CD8-positive, alpha-beta memory T cell (primary cell): ENCODE results near the gene MAP7. TPM values are rescaled to one million over a fixed set of nuclear protein-coding genes. Genes with fewer than 3 reads are reported as not detected.
A peak's percentile ranks its signal among the peaks of the same experiment; 100 is the strongest.
"Not testable (repeated sequence)": the region's sequence is repeated elsewhere in the genome, so short reads cannot be mapped to it uniquely, and the experiment has no call there.

Experiments
- CTCF ChIA-PET: fragments of 350-600 bp; sonication (Branson Sonifier 250); formaldehyde crosslinking; loops from one replicate; lab custom pipeline; 2021; ENCODE audit warnings: antibody characterized with exemption; lab: Charles Lee
- POLR2A ChIA-PET: fragments of 350-600 bp; sonication (Branson Sonifier 250); formaldehyde crosslinking; loops from one replicate; lab custom pipeline; 2021; ENCODE audit warnings: antibody characterized with exemption; lab: Charles Lee
- DNase-seq, 5 donors: peaks; one replicate each; pipeline versions ENCODE4 v3.0.0 to v3.0.0-alpha.2; 2020 to 2022; ENCODE audit warnings: mixed read lengths in 1 of 5
- H3K27ac ChIP-seq: one replicate; pipeline ENCODE4 v1.7.0; 2013; ENCODE audit warnings: low read depth, mild to moderate bottlenecking, low read length, moderate library complexity
- H3K27me3 ChIP-seq: 2 replicates; pipeline ENCODE4 v1.7.0; 2013; ENCODE audit warnings: low read length, mild to moderate bottlenecking; ENCODE audit not compliant: insufficient read depth, poor library complexity, severe bottlenecking
- H3K36me3 ChIP-seq: 2 replicates; pipeline ENCODE4 v1.7.0; 2013; ENCODE audit warnings: mild to moderate bottlenecking, low read length, moderate library complexity; ENCODE audit not compliant: insufficient read depth
- H3K4me1 ChIP-seq: 2 replicates; pipeline ENCODE4 v1.7.0; 2013; ENCODE audit warnings: mild to moderate bottlenecking, low read length, moderate library complexity; ENCODE audit not compliant: insufficient read depth
- H3K4me3 ChIP-seq: 2 replicates; pipeline ENCODE4 v1.7.0; 2013; ENCODE audit warnings: mild to moderate bottlenecking, low read length
- H3K9me3 ChIP-seq: 2 replicates; pipeline ENCODE4 v1.7.0; 2013; ENCODE audit warnings: mild to moderate bottlenecking, low read length
- H3K27ac Mint-ChIP-seq, 8 donors: one replicate each; pipeline ENCODE4 v1.8.0; 2020 to 2021; ENCODE audit warnings: mixed read lengths in 8 of 8, mild to moderate bottlenecking in 6 of 8, inconsistent platforms in 3 of 8, moderate library complexity in 3 of 8
- H3K27me3 Mint-ChIP-seq, 2 donors: one replicate each; pipeline ENCODE4 v1.8.0; 2020 to 2021; ENCODE audit warnings: mixed read lengths in 2 of 2, mild to moderate bottlenecking in 1 of 2, moderate library complexity in 1 of 2
- H3K36me3 Mint-ChIP-seq, 3 donors: one replicate each; pipeline ENCODE4 v1.8.0; 2020 to 2021; ENCODE audit warnings: mixed read lengths in 3 of 3, inconsistent platforms in 1 of 3, mild to moderate bottlenecking in 1 of 3
- H3K4me1 Mint-ChIP-seq, 3 donors: one replicate each; pipeline ENCODE4 v1.8.0; 2020 to 2021; ENCODE audit warnings: mixed read lengths in 3 of 3, inconsistent platforms in 1 of 3, mild to moderate bottlenecking in 1 of 3
- H3K4me3 Mint-ChIP-seq, 7 donors: one replicate each; pipeline ENCODE4 v1.8.0; 2020 to 2021; ENCODE audit warnings: mixed read lengths in 7 of 7, mild to moderate bottlenecking in 6 of 7, moderate library complexity in 4 of 7, inconsistent platforms in 2 of 7
- H3K9me3 Mint-ChIP-seq, 5 donors: one replicate each; pipeline ENCODE4 v1.8.0; 2020 to 2022; ENCODE audit warnings: mixed read lengths in 5 of 5, mild to moderate bottlenecking in 3 of 5, moderate library complexity in 2 of 5, inconsistent platforms in 1 of 5
- polyA plus RNA-seq: library from polyadenylated mRNA; unstranded; fragments of 300-500 nt; fragmentation: Illumina TruSeq; gene quantifications from one replicate; pipeline ENCODE4 v1.2.3, GENCODE V29; 2021
- total RNA-seq, 2 experiments: library from RNA; stranded (reverse); gene quantifications; one replicate each; pipeline ENCODE4 v1.2.3, GENCODE V29; 2021

Gene MAP7
- total and polyA plus RNA-seq, 3 experiments from 2014 or later, result 0.50 to 0.52 (median 0.51) TPM

DNA sequence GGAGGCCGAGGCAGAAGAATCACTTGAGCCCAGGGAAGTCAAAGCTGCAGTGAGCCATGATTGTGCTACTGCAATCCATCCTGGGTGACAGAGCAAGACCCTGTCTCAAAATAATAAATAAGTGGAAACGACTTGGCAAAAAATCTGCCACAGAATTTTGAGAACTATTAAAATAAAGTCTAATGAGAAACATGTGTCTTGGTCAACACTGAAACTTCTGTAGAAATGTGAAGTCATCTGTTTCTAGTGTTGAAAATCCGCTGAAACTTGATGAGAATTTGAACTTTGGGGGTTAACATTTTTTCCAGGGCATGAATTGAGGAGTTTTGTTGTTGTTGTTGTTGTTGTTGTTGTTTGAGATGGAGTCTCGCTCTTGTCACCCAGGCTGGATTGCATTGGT, 231.5 kb downstream of the MAP7 start:
- Mint-ChIP-seq H3K4me3 (no peak overlapping the region), H3K27ac (no peak overlapping the region), H3K4me1 (no peaks in the 10 kb centered on the region), H3K36me3 (no peaks in the 10 kb centered on the region), H3K27me3 (peaks cover 2 to 4% of the 10 kb centered on the region in 2 donors), H3K9me3 (no peaks in the 10 kb centered on the region)
- no peak overlapping the region for H3K4me3 ChIP-seq
- no peaks in the 10 kb centered on the region for H3K9me3 ChIP-seq
- CTCF ChIA-PET, result interaction anchor here (1.7 to 3.0 kb wide), 6 partner anchors 8 to 92 kb away, joined by 3 to 16 read pairs (median 10); partner anchors contain the start of genes BCLAF1 and MTFR2
- POLR2A ChIA-PET, result interaction anchor here (0.7 kb wide), 1 partner anchor 37 kb away, joined by 4 read pairs; no protein-coding TSS in a partner anchor
- no peak for DNase-seq
- H3K27me3 ChIP-seq, result peaks cover 4% of the 10 kb centered on the region
- H3K36me3 ChIP-seq, result no peaks in the 10 kb centered on the region
- H3K4me1 ChIP-seq, result no peaks in the 10 kb centered on the region
- H3K27ac ChIP-seq, result no peak overlapping the region

DNA sequence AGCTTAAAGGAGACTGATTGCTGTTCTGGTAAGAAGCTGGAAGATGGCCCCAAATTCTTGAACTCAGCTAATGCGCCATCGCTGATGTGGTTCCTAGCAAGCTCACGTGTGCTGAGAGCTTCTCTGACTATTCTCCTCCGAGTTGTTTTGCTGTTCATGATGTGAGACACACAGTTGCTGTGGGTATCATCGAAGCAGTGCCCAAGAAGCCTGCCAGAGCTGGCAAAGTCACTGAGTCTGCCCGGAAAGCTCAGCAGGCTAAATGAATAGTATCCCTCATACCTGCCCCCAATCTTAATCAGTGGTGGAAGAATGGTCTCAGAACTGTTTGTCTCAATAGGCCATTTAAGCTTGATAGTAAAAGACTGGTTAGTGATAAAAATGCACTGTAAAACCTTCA, 232.3 kb downstream of the MAP7 start:
- Histone ChIP-seq H3K9me3 (no peaks in the 10 kb centered on the region), H3K4me3 (no peak overlapping the region), H3K27ac (no peak overlapping the region), H3K27me3 (peaks cover 4% of the 10 kb centered on the region), H3K36me3 (no peaks in the 10 kb centered on the region), H3K4me1 (no peaks in the 10 kb centered on the region)
- ChIA-PET POLR2A (interaction anchor here (0.6 to 0.7 kb wide), 2 partner anchors 28 to 273 kb away, joined by 3 read pairs; no protein-coding TSS in a partner anchor), CTCF (interaction anchor here (0.9 to 3.0 kb wide), 9 partner anchors 9 to 867 kb away, joined by 3 to 16 read pairs (median 9); partner anchors contain the start of genes BCLAF1 and MTFR2)
- no peaks in the 10 kb centered on the region for H3K4me1 Mint-ChIP-seq
- H3K27ac Mint-ChIP-seq, result no peak overlapping the region
- H3K9me3 Mint-ChIP-seq, result no peaks in the 10 kb centered on the region
- H3K4me3 Mint-ChIP-seq, result no peak overlapping the region
- no peak for DNase-seq
- no peaks in the 10 kb centered on the region for H3K36me3 Mint-ChIP-seq
- H3K27me3 Mint-ChIP-seq, result peaks cover 4 to 6% of the 10 kb centered on the region in 2 donors

DNA sequence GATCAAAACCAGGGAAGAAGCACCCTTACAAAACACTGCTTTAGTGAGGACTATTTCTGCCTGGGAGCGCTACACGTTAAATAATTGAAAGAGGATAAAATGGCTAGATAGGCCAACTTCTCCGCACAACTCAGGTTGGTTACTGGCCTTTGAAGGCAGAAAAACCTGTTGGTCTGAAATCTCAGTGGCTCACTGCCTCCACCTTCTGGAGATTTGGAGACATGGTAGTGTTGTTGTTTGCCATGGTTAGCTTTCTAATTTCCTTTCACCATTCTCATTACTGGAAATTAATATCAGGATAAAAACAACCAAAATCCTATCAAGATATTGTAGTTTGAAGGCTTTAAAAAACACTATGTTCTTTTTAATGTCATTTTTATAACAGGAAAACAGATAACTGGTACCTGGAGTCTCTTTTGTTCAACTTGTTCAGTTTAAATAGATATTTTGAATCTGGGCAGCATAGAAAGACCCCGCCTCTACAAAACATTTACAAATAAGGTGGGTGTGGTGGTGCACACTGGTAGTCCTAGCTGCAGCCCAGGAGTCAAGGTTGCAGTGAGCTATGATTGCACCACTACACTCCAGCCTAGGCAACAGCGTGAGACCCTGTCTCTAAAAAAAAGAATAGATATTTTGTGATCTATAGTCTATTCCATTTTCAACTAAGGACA, 233.1 kb downstream of the MAP7 start:
- H3K4me3 Mint-ChIP-seq, result no peak overlapping the region
- H3K36me3 Mint-ChIP-seq, result no peaks in the 10 kb centered on the region
- no peaks in the 10 kb centered on the region for H3K4me1 ChIP-seq
- ChIA-PET CTCF (interaction anchor here (0.6 to 3.0 kb wide), 13 partner anchors 9 to 867 kb away, joined by 3 to 16 read pairs (median 6); partner anchors contain the start of genes BCLAF1 and MTFR2), POLR2A (interaction anchor here (0.6 to 1.0 kb wide), 2 partner anchors 28 to 272 kb away, joined by 3 to 5 read pairs; partner anchors contain the start of gene BCLAF1)
- H3K9me3 ChIP-seq, result no peaks in the 10 kb centered on the region
- peak; percentile 24 to 76 (median 59) for DNase-seq
- H3K27ac ChIP-seq, result no peak overlapping the region
- H3K27me3 ChIP-seq, result peaks cover 4% of the 10 kb centered on the region
- peaks cover 5 to 7% of the 10 kb centered on the region in 2 donors for H3K27me3 Mint-ChIP-seq
- H3K36me3 ChIP-seq, result no peaks in the 10 kb centered on the region
- no peak overlapping the region for H3K4me3 ChIP-seq
- H3K9me3 Mint-ChIP-seq, result no peaks in the 10 kb centered on the region
- H3K27ac Mint-ChIP-seq, result no peak overlapping the region
- no peaks in the 10 kb centered on the region for H3K4me1 Mint-ChIP-seq

DNA sequence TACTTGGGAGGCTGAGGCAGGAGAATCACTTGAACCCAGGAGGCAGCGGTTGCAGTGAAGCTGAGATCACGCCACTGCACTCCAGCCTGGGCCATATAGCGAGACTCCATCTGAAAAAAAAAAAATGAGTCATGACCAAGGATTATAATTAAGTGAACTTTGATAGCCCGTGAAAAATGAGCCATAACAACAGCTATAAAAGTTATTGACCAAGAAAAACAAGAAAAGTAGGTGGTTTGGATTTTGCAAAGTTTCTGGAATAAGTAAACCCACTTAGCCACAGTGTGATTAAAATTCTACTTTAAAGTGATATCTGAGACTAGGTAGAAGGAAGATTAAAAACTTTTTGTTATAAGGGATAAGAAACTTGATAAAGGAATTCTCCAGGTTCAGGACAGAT, 234.6 kb downstream of the MAP7 start:
- Mint-ChIP-seq H3K9me3 (no peaks in the 10 kb centered on the region), H3K27ac (no peak overlapping the region), H3K27me3 (peaks cover 5 to 12% of the 10 kb centered on the region in 2 donors), H3K4me1 (no peaks in the 10 kb centered on the region), H3K36me3 (no peaks in the 10 kb centered on the region), H3K4me3 (no peak overlapping the region)
- peaks cover 4% of the 10 kb centered on the region for H3K27me3 ChIP-seq
- CTCF ChIA-PET, result no interaction called here
- no peaks in the 10 kb centered on the region for H3K36me3 ChIP-seq
- H3K27ac ChIP-seq, result no peak overlapping the region
- POLR2A ChIA-PET, result interaction anchor here (0.6 kb wide), 1 partner anchor 798 kb away, joined by 3 read pairs; no protein-coding TSS in a partner anchor
- no peaks in the 10 kb centered on the region for H3K9me3 ChIP-seq
- H3K4me3 ChIP-seq, result no peak overlapping the region
- no peaks in the 10 kb centered on the region for H3K4me1 ChIP-seq
- no peak for DNase-seq

DNA sequence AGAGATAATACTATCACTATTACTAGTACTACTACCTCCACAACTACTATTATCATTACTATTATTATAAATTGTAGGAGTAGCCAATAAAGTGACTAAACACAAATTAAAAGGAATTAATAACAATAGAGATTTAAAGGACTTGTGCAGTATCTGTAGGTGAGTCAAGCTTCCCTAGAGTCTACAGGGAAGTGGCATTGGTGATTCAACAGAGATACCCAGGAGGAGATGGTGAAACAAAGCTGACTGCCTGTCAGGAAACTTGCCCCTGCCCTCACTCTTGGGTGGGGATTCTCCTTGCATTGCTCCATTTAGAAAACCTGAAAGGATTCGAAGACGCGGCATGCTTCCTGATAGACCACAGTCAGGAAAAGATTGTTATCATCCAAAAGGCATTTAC, 237.2 kb downstream of the MAP7 start:
- Histone ChIP-seq H3K4me3 (no peak overlapping the region), H3K36me3 (no peaks in the 10 kb centered on the region), H3K27ac (no peak overlapping the region), H3K27me3 (peaks cover 4% of the 10 kb centered on the region), H3K4me1 (no peaks in the 10 kb centered on the region), H3K9me3 (no peaks in the 10 kb centered on the region)
- ChIA-PET POLR2A (no interaction called here), CTCF (no interaction called here)
- Mint-ChIP-seq H3K4me1 (no peaks in the 10 kb centered on the region), H3K36me3 (no peaks in the 10 kb centered on the region), H3K27ac (no peak overlapping the region), H3K9me3 (no peaks in the 10 kb centered on the region), H3K4me3 (no peak overlapping the region), H3K27me3 (peaks cover 3 to 12% of the 10 kb centered on the region in 2 donors)
- no peak for DNase-seq

DNA sequence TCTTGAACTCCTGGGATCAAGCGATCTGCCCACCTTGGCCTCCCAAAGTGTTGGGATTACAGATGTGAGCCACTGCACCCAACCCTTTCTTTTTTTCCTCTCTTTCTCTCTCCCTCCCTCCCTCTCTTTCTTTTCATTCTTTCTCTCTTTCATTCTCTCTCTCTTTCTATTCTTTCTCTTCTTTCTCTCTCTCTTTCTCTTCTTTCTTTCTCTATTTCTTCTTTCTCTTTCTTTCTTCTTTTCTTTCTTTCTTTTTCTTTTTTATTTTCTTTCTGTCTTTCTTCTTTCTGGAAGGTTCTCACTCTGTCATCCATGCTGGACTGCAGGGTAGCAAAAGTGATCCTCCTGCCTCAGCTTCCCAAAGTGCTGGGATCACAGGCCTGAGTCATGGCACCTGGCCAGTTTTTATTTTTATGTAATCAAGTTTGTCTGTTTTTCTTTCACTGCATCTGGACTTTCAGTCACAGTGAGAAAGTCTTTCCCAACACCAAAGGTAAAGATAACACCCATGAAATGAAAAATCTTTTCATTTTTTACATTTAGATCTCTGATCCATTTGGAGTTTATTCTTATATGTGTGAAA, 240.4 kb downstream of the MAP7 start:
- H3K27me3 Mint-ChIP-seq, result peaks cover 3 to 8% of the 10 kb centered on the region in 2 donors
- no peaks in the 10 kb centered on the region for H3K9me3 ChIP-seq
- ChIA-PET CTCF (interaction anchor here (1.4 kb wide), 1 partner anchor 20 kb away, joined by 3 read pairs; the partner anchor contains the start of gene BCLAF1), POLR2A (no interaction called here)
- no peak overlapping the region for H3K4me3 ChIP-seq
- H3K27ac ChIP-seq, result no peak overlapping the region
- H3K4me3 Mint-ChIP-seq, result no peak overlapping the region
- no peaks in the 10 kb centered on the region for H3K36me3 ChIP-seq
- no peaks in the 10 kb centered on the region for H3K4me1 ChIP-seq
- no peaks in the 10 kb centered on the region for H3K4me1 Mint-ChIP-seq
- DNase-seq, result no peak
- H3K27me3 ChIP-seq, result peaks cover 4% of the 10 kb centered on the region
- no peaks in the 10 kb centered on the region for H3K9me3 Mint-ChIP-seq
- H3K27ac Mint-ChIP-seq, result peak overlapping the region in 1 of 8 donors; percentile 32
- no peaks in the 10 kb centered on the region for H3K36me3 Mint-ChIP-seq

DNA sequence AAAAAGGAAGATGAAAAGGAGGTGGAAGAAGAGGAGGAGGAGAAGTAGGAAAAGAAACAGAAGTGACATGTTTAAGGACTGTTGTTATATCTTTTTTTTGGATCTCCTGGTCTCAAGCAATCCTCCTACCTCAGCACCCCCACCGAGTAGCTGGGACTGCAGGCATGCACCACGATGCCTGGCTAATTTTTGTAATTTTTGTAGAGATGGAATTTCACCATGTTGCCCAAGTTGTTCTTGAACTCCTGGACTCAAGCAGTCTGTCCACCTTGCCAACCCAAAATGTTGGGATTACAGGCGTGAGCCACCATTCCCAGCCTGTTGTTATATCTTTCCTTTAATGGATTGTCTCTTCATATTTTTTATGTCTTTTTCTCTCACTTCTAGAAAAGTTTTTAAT, 241.1 kb downstream of the MAP7 start:
- no peak overlapping the region for H3K4me3 ChIP-seq
- no peaks in the 10 kb centered on the region for H3K4me1 ChIP-seq
- H3K9me3 Mint-ChIP-seq, result no peaks in the 10 kb centered on the region
- H3K36me3 ChIP-seq, result no peaks in the 10 kb centered on the region
- H3K4me3 Mint-ChIP-seq, result no peak overlapping the region
- peaks cover 3 to 8% of the 10 kb centered on the region in 2 donors for H3K27me3 Mint-ChIP-seq
- CTCF ChIA-PET, result interaction anchor here (1.4 to 1.7 kb wide), 2 partner anchors 8 to 19 kb away, joined by 3 to 6 read pairs; partner anchors contain the start of gene BCLAF1
- POLR2A ChIA-PET, result no interaction called here
- no peak for DNase-seq
- no peaks in the 10 kb centered on the region for H3K36me3 Mint-ChIP-seq
- no peaks in the 10 kb centered on the region for H3K27me3 ChIP-seq
- H3K9me3 ChIP-seq, result no peaks in the 10 kb centered on the region
- H3K4me1 Mint-ChIP-seq, result no peaks in the 10 kb centered on the region
- H3K27ac ChIP-seq, result no peak overlapping the region
- no peak overlapping the region for H3K27ac Mint-ChIP-seq

DNA sequence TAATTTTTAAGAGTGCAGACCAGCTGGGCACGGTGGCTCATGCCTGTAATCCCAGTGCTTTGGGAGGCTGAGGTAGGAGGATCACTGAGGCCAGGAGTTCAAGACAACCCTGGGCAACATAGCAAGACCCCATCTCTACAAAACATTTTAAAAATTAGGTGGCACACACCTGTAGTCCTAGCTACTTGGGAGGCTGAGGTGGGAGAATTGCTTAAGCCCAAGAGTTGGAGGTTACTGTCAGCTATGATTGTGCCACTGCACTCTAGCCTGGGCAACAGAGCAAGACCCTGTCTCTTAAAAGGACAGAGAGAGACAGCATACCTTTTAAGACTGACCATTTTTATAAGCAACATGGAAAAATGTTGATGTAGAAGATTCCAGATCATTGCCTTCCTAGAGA, 241.8 kb downstream of the MAP7 start:
- H3K27ac ChIP-seq, H3K36me3 Mint-ChIP-seq, H3K27me3 ChIP-seq, POLR2A ChIA-PET, H3K4me3 ChIP-seq, DNase-seq, H3K4me3 Mint-ChIP-seq, H3K4me1 ChIP-seq, H3K9me3 Mint-ChIP-seq, H3K9me3 ChIP-seq, H3K27ac Mint-ChIP-seq, H3K4me1 Mint-ChIP-seq, H3K36me3 ChIP-seq: not testable (repeated sequence)
- CTCF ChIA-PET, result interaction anchor here (1.4 to 1.7 kb wide), 2 partner anchors 9 to 19 kb away, joined by 3 to 6 read pairs; partner anchors contain the start of gene BCLAF1
- peaks cover 3 to 12% of the 10 kb centered on the region in 2 donors for H3K27me3 Mint-ChIP-seq
